Stimulated activated CD8-positive, alpha-beta memory T cell treated with anti-CD3 and anti-CD28 coated beads, Interleukin-15, amount 100 ng/mL, for 24 hours (primary cell): ENCODE results near the gene IFNL4.
"Not testable (repeated sequence)": the region's sequence is repeated elsewhere in the genome, so short reads cannot be mapped to it uniquely, and the experiment has no call there.

Experiments used
- DNase-seq: peaks from one replicate; pipeline ENCODE4 v3.0.0-alpha.2; 2020; ENCODE audit warnings: low read depth

Gene IFNL4

DNA sequence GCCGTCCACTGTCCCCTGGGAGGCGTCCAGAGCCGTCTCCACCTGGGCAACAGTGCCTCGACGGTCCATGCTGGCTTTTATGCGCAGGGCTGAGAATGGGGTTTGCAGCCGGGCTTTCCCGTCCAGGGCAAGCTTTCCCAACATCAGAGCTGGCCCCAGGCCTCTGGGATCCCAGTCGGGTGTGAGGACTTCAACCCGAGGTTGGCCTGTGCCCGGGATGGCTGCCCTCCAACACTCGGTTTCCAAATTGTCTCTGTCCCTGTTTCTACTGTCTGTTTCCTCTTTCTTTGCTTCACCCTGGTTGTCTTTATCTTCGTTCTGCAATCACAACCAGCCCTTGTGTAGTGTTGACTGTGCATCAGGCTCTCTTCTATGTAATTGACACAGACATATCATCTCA lies at the start of gene IFNL4:
Gene IFNL4 (minus strand): TSS at position 51 of the 400 bp plus-strand sequence.
- no peak for DNase-seq

DNA sequence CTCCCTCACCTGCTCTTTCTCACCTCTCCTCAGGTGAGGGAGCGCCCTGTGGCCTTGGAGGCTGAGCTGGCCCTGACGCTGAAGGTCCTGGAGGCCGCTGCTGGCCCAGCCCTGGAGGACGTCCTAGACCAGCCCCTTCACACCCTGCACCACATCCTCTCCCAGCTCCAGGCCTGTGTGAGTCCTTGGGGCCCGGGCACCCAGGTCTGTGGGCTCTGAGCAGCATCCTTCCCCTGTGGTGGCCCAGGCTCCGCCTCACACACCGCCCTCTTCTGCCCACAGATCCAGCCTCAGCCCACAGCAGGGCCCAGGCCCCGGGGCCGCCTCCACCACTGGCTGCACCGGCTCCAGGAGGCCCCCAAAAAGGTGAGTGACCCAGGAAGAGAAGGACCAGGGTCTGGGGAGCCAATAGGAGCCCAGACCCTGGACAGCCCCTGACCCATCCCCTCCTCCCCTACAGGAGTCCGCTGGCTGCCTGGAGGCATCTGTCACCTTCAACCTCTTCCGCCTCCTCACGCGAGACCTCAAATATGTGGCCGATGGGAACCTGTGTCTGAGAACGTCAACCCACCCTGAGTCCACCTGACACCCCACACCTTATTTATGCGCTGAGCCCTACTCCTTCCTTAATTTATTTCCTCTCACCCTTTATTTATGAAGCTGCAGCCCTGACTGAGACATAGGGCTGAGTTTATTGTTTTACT lies 49.4 kb upstream of the IFNL4 start:
- peak; percentile 6 for DNase-seq

DNA sequence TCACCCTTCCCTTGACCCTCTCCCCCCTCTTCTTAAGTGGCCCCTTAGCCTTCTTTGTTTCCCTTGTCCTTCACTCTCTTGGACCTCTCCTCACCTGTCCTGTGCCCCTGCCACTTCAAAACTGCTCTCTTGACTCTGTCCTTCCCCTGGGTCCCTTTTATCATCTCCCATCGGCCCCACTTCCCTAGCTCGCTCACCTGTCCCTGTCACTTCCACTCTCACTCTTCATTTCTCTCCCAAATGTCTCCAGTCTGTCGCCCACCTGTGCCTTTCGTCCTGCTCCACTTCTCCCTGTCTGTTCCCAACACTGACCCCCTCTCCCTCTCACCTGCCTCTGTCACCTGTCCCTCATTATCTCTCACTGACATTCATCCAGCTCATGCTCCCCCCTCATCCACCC lies 48.2 kb upstream of the IFNL4 start:
- DNase-seq: no peak

- no peak for DNase-seq
Observed at GRCh38 chr19:39296055-39296645, 47.5 kb upstream of the IFNL4 start, which contains the start of gene IFNL1. Gene IFNL1, plus strand, starts transcription at chr19:39296407. Its CDS starts 15 bp downstream, at chr19:39296422.

DNA sequence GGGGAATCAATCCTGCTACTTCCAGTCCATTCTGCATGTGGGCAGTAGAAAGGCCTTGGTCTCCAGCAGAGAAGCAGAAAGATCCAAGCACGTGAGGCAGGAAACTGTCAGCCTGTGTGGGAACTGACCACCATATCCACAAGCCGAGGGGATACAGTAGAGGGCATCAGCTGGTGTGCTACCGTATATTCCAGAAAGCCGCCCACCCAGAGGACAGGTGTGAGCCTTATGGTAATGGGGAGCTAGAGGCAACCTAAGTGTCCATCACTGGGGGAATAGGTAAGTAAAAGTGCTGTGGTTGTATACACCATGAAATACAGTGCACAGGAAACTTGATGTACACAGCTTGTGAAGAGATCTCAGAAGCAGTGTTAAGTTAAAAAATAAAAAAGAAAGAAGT lies 44.7 kb upstream of the IFNL4 start:
- no peak for DNase-seq

- DNase-seq: no peak
Observed at GRCh38 chr19:39284032-39284431, 35.4 kb upstream of the IFNL4 start.

DNA sequence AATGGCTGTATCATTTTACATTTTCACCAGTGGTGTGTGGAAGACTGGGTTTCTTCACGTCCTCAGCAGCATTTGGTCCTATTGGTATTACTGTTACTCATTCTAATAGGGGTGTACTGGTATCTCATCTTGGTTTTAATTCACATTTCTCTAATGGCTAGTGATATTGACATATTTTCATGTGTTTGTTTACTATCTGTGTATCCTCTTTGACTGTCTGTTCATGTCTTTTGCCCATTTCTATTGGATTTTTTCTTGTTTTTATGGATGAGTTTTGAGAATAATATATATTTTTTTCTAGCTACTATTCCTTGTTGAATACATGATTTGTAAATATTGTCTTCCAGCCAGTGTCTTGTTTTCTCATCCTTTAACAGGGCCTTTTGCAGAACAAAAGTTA lies 33.4 kb upstream of the IFNL4 start:
- no peak for DNase-seq

DNA sequence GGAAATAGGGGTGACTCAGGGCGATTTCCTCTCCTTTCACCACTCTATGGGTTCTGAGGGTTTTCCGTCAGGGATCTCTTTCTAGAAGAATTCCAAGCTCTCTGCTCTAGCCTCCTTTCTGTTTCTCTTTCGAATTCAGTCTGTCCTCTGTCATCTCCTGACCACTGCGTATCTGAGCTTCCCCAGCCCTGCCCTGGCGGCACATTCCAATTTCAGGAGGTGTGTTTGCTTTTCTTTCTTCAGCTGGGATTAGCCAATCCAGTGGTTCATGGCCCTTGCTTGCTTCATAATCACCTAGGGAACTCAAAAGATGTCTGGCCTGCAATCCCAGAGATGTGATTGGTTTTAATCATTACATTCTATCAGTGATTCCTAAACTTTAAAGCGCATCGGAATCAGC lies 28.9 kb upstream of the IFNL4 start:
- DNase-seq: no peak

DNA sequence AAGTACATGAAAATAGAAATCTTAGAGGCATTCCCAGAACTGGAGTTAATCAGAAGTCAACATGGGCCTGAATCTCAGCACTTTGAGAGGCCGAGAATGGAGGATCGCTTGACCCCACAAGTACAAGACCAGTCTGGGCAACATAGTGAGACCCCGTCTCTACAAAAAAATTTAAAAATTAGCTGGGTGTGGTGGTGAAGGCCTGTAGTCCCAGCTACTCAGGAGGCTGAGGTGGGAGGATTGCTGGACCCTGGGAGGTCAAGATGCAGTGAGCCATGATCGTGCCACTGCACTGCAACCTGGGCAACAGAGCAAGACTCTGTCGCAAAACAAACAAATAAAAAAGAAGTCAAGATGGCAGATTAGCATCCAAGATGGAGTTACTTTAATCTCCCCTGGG lies 28.1 kb upstream of the IFNL4 start:
- no peak for DNase-seq

GRCh38 chr19:39275578-39275977 lies 26.9 kb upstream of the IFNL4 start:
- no peak for DNase-seq

- DNase-seq: not testable (repeated sequence)
Observed at GRCh38 chr19:39273859-39274258, 25.2 kb upstream of the IFNL4 start.

DNA sequence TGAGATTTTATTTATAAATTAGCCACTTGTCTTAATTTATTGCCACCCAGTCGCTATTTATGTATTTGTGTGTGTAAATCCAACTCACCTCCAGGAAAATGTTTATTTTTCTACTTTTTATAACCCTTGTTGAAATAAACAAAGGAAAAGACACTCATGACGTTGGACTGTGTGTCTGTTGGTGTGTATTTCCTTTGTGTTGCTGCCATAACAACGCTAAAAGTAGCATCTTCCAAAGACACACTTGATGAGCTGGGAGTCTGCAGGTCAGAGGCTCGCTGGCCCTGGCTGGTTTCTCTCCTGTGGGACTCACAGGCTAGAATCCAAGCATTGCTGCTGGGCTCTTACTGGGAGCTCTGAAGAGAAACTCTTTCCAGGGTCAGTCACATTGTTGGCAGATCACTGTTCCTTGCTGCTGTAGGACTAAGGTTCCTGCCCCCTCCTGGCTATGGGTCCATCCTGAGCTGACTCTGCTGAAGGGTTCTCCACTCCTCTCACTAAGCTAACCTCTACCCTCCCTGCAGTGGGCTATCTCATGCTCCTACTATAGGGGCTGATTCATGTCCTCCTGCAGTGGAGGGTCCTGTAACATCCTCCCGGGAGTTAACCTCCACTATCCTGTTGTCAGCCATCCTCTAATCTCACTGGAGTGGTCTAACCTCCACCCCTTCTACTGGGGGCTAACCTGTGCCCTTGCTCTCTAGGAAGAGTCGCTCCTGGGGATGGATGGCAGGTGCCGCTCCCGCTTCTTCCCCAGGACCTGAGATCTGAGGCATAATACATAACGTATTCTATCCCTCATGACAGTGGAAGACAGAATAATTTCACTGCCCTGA lies 21.6 kb upstream of the IFNL4 start:
- no peak for DNase-seq

GRCh38 chr19:39269369-39269768 lies 20.7 kb upstream of the IFNL4 start:
- DNase-seq: not testable (repeated sequence)

DNA sequence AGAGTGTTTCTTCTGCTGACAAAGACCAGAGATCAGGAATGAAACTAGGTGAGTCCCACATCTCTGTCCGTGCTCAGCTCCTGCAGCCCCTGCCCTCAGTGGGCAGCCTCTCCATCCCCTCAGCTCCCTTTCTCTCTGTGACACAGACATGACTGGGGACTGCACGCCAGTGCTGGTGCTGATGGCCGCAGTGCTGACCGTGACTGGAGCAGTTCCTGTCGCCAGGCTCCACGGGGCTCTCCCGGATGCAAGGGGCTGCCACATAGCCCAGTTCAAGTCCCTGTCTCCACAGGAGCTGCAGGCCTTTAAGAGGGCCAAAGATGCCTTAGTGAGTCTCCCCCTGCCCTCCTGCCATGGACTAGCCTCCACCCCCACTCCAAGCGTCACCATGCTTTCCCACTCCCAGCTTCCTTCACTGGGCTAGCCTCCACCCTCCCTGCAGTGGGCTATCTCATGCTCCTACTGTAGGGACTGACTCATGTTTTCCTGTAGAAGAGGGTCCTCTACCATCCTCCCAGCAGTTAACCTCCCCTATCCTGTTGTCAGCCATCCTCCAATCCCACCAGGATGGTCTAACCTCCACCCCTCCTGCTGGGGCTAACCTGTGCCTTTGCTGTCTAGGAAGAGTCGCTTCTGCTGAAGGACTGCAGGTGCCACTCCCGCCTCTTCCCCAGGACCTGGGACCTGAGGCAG lies 20.0 kb upstream of the IFNL4 start:
- DNase-seq: not testable (repeated sequence)

DNA sequence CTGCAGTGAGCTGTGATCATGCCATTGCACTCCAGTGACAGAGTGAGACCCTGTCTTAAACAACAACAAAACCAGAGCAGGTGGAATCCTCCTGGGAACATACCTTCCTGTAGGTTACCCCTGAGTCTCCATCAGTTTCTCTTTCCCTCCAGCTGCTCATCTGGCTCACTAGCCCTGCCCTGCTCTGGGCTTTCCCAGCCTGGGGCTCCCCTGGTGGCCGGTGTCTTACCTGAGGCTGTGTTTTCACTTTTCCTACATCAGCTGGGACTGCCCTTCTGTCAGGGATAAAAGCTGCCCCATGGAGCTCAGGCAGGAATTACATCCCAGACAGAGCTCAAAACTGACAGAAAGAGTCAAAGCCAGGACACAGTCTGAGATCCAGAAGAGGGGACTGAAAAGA lies 19.4 kb upstream of the IFNL4 start, which contains the start of gene IFNL2:
Gene IFNL2 (plus strand): TSS at position 312 of the 400 bp plus-strand sequence. CDS start 173 bp downstream, outside the sequence.
- DNase-seq: not testable (repeated sequence)

DNA sequence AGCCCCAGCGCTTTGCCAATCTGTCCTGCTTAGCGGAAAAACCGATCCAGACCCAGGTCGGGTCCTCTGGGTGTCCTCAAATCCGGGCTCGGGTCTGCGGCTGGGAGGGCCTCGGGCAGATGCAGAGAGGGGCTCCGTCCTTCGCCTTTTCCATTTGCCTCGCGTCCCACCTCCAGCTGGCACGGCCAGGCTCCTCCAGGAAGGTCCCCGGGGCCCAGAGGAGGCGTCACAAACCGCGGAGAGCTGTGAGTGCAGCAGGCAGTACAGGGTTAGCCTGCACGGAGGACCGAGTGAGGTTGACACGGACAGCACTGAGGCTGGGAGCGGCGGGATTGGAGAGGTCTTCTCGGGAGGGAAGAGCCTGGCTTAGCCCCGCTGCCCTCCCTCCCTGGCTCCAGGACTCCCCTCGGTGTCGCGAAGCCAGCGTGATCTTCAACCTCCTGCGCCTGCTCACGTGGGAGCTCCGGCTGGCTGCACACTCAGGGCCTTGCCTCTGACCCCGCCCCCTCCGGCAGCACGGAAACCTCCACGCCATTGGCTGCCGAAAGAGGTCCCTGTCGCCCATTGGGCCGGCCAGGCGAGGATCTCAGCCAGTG lies 16.8 kb upstream of the IFNL4 start:
- DNase-seq: no peak

DNA sequence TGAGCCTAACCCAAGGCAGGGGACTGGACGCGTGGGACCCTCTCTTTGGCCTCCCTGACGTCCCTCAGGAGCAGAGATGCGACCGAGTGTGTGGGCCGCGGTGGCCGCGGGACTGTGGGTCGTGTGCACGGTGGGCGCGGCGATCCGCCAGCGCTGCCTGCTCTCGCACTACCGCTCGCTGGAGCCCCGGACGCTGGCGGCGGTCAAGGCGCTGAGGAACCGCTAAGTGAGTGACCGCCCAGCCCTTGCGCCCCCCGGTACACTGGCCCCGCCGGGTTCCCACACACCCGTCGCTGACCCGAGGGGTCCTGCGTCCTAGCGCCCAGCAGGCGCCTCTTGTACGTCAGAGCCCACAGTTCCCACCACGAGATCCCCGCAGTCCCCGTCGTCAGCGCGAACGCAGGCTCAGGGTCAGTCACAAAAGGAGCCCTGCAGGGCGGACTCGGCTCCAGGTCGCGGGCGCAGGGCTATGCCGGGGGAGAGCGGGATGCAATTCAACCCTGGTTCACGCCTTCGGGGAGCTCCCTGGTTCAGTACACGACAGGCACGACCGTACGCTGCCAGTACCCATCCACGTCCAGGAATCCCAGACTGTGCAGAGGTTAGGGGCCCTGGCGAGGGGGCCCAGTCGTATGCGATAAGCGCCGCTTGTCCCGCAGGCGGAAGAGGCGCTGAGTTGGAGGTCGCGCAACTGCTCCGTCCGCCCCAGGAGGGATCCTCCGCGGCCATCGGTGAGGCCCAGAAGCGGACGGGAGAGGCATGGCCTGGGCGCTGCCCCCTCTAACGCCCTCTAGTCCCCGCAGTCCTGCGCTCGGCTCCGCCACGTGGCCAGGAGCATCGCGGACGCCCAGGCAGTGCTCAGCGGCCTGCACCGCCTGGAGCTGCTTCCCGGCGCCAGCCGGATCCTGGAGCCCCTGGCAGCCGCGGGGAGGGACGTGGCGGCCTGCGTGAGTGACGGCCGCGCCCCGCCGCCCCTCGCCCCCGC lies 15.9 kb upstream of the IFNL4 start:
- no peak for DNase-seq

- DNase-seq: no peak
Observed at GRCh38 chr19:39263912-39264305, 15.3 kb upstream of the IFNL4 start.

GRCh38 chr19:39262496-39262895 lies 13.8 kb upstream of the IFNL4 start:
- DNase-seq: no peak

- no peak for DNase-seq
Observed at GRCh38 chr19:39261704-39262103, 13.0 kb upstream of the IFNL4 start.

GRCh38 chr19:39257227-39257626 lies 8.6 kb upstream of the IFNL4 start:
- no peak for DNase-seq
